ENCODE data around the gene ORC2. TPM values are rescaled to one million over a fixed set of nuclear protein-coding genes. Genes with fewer than 3 reads are reported as not detected.

ORC2 gene
- polyA plus RNA-seq, 1 donor: 23.9 TPM

DNA sequence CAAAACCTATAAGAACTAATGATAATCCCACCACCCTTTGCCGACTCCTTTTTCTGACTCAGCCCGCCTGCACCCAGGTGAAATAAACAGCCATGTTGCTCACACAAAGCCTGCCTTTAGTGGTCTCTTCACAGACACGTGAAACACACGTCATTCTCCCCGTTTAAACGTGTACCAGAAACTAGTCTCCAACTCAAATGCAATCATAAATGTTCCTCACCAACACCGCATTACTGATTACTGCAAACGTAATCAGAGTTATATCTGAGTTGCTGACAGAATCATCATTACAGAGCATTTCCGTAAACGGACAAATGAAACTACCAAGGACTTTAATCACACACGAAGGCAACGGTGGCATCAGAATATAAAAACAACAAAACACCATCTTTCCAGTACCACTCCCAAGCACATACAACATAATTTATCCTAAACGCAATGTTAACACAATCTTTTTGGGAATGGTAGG, 100.9 kb downstream of the ORC2 start:
- peaks cover 7% of the 10 kb centered on the region for H3K4me1 ChIP-seq (ENCODE audit: control insufficient read depth, insufficient read depth, low read length)
- peak; percentile 48 to 78 for DNase-seq
- no peaks in the 10 kb centered on the region for H3K27me3 ChIP-seq (ENCODE audit: control insufficient read depth, insufficient read depth, low read length)
- peaks cover 23% of the 10 kb centered on the region for H3K36me3 ChIP-seq (ENCODE audit: control insufficient read depth, insufficient read depth, low read length)
- H3K9me3 ChIP-seq (ENCODE audit: control insufficient read depth, low read depth, low read length): no peaks in the 10 kb centered on the region
- peak overlapping the region; percentile 100 for H3K27ac ChIP-seq (ENCODE audit: low read length)
- 0% methylated on average over 1 of the region's 13 CpGs for WGBS (ENCODE audit: insufficient coverage, low lambda C conversion rate)
- peak overlapping the region; percentile 97 for H3K4me3 ChIP-seq (ENCODE audit: low read length)

DNA sequence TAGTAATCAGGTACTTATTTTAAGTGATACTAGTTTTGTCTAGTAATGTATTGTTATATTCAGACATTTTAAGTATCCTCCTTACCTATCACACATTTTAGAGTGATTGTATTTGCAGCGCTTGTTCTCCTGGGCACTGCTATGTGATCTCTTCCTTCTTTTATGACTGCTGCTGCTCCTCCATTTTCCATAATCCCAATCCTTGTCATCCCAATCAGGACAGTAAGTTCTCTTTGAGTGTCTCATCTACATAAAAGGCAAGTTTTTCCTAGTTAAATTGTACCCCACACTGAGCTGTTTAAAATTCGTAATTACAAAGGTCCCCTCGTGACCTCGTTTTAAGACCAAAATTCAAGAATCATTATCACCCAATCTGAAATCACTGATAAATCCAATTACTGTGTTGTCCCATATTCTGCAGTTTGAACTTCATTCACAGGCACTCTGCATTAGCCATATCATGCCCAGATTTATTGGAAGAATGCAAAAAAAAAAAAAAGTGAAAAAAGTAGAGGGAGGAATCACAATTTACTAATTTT, 101.8 kb downstream of the ORC2 start:
- H3K9me3 ChIP-seq (ENCODE audit: control insufficient read depth, low read depth, low read length): no peaks in the 10 kb centered on the region
- WGBS (ENCODE audit: insufficient coverage, low lambda C conversion rate): 27% methylated on average over 3 of the region's 4 CpGs
- H3K4me3 ChIP-seq (ENCODE audit: low read length): peak overlapping the region; percentile 97
- peak overlapping the region; percentile 22 for H3K27ac ChIP-seq (ENCODE audit: low read length)
- H3K36me3 ChIP-seq (ENCODE audit: control insufficient read depth, insufficient read depth, low read length): peaks cover 32% of the 10 kb centered on the region
- peak in 1 of 2 donors; percentile 15 for DNase-seq
- H3K27me3 ChIP-seq (ENCODE audit: control insufficient read depth, insufficient read depth, low read length): no peaks in the 10 kb centered on the region
- H3K4me1 ChIP-seq (ENCODE audit: control insufficient read depth, insufficient read depth, low read length): peaks cover 7% of the 10 kb centered on the region

DNA sequence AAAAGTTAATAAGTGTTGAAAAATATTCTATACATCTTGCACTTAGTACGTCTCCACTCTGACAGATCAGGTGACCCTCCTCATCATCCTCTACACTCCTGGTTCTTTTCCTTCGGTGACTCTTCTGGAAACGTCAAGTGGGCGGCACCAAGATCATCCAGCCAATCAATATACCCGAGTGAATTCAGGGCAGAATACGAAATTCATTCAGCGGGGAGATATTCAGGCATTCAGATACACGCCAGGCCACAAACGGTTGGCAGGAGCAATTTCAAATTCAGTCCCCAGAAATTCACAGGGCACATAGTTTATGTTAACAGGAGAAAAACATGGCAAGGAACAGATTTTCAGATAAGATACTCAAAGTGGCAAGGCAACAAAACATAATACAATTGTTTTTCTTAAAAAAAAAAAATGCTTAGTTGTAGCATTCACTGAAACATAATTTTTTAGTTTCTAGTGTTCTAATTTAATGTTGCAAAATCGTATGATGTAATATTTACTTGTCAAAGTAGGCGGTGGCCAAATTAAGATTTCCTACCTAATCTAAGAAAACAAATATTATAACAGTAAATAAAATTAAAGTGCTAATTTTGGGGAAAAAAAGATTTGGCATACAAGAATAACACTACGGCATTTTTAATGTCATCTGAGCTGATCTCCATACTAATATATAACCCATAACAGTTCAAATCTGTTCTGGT, 103.2 kb downstream of the ORC2 start:
- Histone ChIP-seq H3K27me3 (ENCODE audit: control insufficient read depth, insufficient read depth, low read length) (no peaks in the 10 kb centered on the region), H3K36me3 (ENCODE audit: control insufficient read depth, insufficient read depth, low read length) (peaks cover 46% of the 10 kb centered on the region), H3K4me3 (ENCODE audit: low read length) (no peak overlapping the region), H3K27ac (ENCODE audit: low read length) (no peak overlapping the region), H3K4me1 (ENCODE audit: control insufficient read depth, insufficient read depth, low read length) (peaks cover 7% of the 10 kb centered on the region), H3K9me3 (ENCODE audit: control insufficient read depth, low read depth, low read length) (no peaks in the 10 kb centered on the region)
- DNase-seq: peak in 1 of 2 donors; percentile 14
- WGBS (ENCODE audit: insufficient coverage, low lambda C conversion rate): 65% methylated on average over 7 of the region's 12 CpGs

Other genes with a start within 250 kb of the ORC2 start
- 158 TPM for gene BZW1, start 151.8 kb downstream of the ORC2 start, polyA plus RNA-seq
- gene CLK1, start 99.0 kb downstream of the ORC2 start, polyA plus RNA-seq: 227 TPM
- 69.3 TPM for gene PPIL3, start 74.6 kb downstream of the ORC2 start, polyA plus RNA-seq
- gene NIF3L1, start 74.3 kb downstream of the ORC2 start, polyA plus RNA-seq: 23.3 TPM
- gene HYCC2, start 108.0 kb upstream of the ORC2 start, polyA plus RNA-seq: 12.4 TPM
- 91.4 TPM for gene NDUFB3, start 108.3 kb upstream of the ORC2 start, polyA plus RNA-seq
- 90.6 TPM for gene CFLAR, start 152.5 kb upstream of the ORC2 start, polyA plus RNA-seq
- gene CASP10, start 219.5 kb upstream of the ORC2 start, polyA plus RNA-seq: 19.9 TPM

All from large intestine (tissue), 3 donors.